ENCODE results near the gene NIPBL.

Gene NIPBL

DNA sequence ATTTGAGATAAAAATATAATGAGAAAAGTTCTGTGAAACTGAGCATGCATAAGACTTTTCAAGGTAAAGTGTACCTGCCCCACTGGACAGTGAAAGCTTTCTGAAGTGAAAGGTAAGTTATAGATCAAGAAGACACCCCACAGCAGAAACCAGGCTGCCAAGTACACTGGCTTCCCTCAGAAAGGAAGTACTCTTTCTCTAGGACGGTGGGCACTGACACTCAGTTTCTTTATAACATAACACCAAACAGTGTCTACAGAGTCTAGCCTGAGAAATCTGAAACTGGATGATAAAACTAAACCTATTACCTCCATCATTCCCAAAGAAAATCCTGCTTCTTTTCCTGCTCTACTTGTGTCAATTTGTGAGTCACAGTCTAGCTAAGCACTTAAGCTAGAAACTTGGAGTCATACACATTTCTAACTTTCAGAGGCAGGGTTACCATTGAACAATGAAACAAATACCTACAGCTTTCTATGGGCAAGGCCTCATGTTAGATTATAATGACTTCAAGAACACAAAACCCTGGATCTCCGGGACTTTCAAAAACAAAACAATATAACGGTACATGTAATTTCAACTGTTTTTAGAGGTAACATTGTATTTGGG is 235.9 kb downstream of the NIPBL start:
- H3K27ac ChIP-seq (ENCODE audit: poor library complexity, severe bottlenecking) = no peak overlapping the region
- ATAC-seq (ENCODE audit: low read depth) (peak; percentile 25; the same call in 1 of the 3 replicates), DNase-seq (ENCODE audit: low spot score) (no peak)
- no peaks in the 10 kb centered on the region for H3K27me3 ChIP-seq (ENCODE audit: insufficient read depth, poor library complexity, severe bottlenecking)
- H3K9me3 ChIP-seq (ENCODE audit: severe bottlenecking) = no peaks in the 10 kb centered on the region
- H3K36me3 ChIP-seq (ENCODE audit: low read depth) = peaks cover 28% of the 10 kb centered on the region
- H3K4me1 ChIP-seq (ENCODE audit: insufficient read depth, poor library complexity, severe bottlenecking) = no peaks in the 10 kb centered on the region
- no peak for TF ChIP-seq CTCF (IDR thresholded peaks at IDR 0.05; ENCODE audit: poor library complexity, severe bottlenecking)
- no peak overlapping the region for H3K4me3 ChIP-seq (ENCODE audit: severe bottlenecking)
